Esophagus squamous epithelium (tissue), 5 donors: Measurements from ENCODE around the gene UQCR10. TPM values are rescaled to one million over a fixed set of nuclear protein-coding genes. Genes with fewer than 3 reads are reported as not detected.

Source experiments
- DNase-seq: peaks from one replicate; lab custom pipeline; 2025; lab: John Stamatoyannopoulos, UW
- H3K27ac ChIP-seq, 4 donors: fragments of 200-600 bp; sonication (generic); one replicate each; pipeline ENCODE4 v1.5.1; 2016 to 2019; ENCODE audit warnings: mild to moderate bottlenecking in 1 of 4
- H3K27me3 ChIP-seq, 4 donors: fragments of 200-600 bp; sonication (generic); 1 replicate in 3 of 4; 2 replicates in 1 of 4; pipeline versions ENCODE4 v1.5.1 to v1.6.0; 2017 to 2021; ENCODE audit warnings: antibody characterized with exemption in 1 of 4
- H3K36me3 ChIP-seq, 3 donors: fragments of 200-600 bp; sonication (generic); one replicate each; pipeline ENCODE4 v1.5.1; 2016 to 2019
- H3K4me1 ChIP-seq, 3 donors: fragments of 200-600 bp; sonication (generic); one replicate each; pipeline ENCODE4 v1.5.1; 2017 to 2019
- H3K4me3 ChIP-seq, 4 donors: fragments of 200-600 bp; sonication (generic); 1 replicate in 3 of 4; 2 replicates in 1 of 4; pipeline ENCODE4 v1.5.1; 2016 to 2019; ENCODE audit warnings: mild to moderate bottlenecking in 2 of 4, moderate library complexity in 1 of 4
- H3K9me3 ChIP-seq, 3 donors: fragments of 200-600 bp; sonication (generic); one replicate each; pipeline ENCODE4 v1.5.1; 2016 to 2019
- CTCF ChIP-seq, 6 experiments: fragments of 450-650 bp in 4 of 6; fragments of 200-600 bp in 2 of 6; sonication (generic) in 2 of 6; IDR thresholded peaks; one replicate each; pipeline ENCODE4 v1.5.1; 2016 to 2019; ENCODE audit warnings: antibody characterized with exemption in 6 of 6, mild to moderate bottlenecking in 4 of 6, moderate library complexity in 4 of 6
- POLR2A ChIP-seq, 4 donors: fragments of 450-650 bp; IDR thresholded peaks; one replicate each; pipeline ENCODE4 v1.6.1; 2017; ENCODE audit warnings: antibody characterized with exemption in 4 of 4, mild to moderate bottlenecking in 4 of 4, moderate library complexity in 3 of 4
- WGBS, 2 donors: methylation state at CpG; one replicate each; pipeline ENCODE4 v1.1.5; 2018; 5-methylcytosine and 5-hydroxymethylcytosine counted together
- intact Hi-C: fragments of 100-400 bp; cut with DNase I; formaldehyde crosslinking; loops from one replicate; pipeline ENCODE4 v1.15.0; 2022
- small RNA-seq, 4 donors: library from RNA; depleted of rRNA; stranded (forward); fragments of <200 nt; gene quantifications; one replicate each; pipeline ENCODE3, GENCODE V24; 2016
- total RNA-seq, 4 donors: library from RNA; depleted of rRNA; stranded (reverse); fragments of >200 nt; gene quantifications; one replicate each; pipeline ENCODE4 v1.1.0, GENCODE V29; 2016
- donor health status: DM: yes; HTN: yes; CAD: no.

The UQCR10 gene
- total RNA-seq, 4 donors from 2014 or later, result 50.7 to 94.8 (median 65.0) TPM

- peaks cover 23 to 98% (median 35%) of the 10 kb centered on the region in 3 donors for H3K4me1 ChIP-seq
- no peak overlapping the region for H3K4me3 ChIP-seq
- TF ChIP-seq CTCF (IDR thresholded peaks at IDR 0.05) (no peak), POLR2A (IDR thresholded peaks at IDR 0.05) (no peak)
- no peaks in the 10 kb centered on the region for H3K27me3 ChIP-seq
- no peak for DNase-seq
- peaks cover 5 to 85% (median 19%) of the 10 kb centered on the region in 3 donors for H3K36me3 ChIP-seq
- H3K9me3 ChIP-seq, result no peaks in the 10 kb centered on the region
- peak overlapping the region; percentile 55 to 84 (median 78) for H3K27ac ChIP-seq
- intact Hi-C loops, result no loop called here
- 50 to 60% methylated on average over 1 to 2 of the region's 2 CpGs for WGBS, 2 donors
Observed at GRCh38 chr22:29816980-29817379, 49.8 kb downstream of the UQCR10 start.

- intact Hi-C loops, result no loop called here
- Histone ChIP-seq H3K27ac (peak overlapping the region; percentile 55 to 84 (median 78)), H3K9me3 (no peaks in the 10 kb centered on the region), H3K27me3 (no peaks in the 10 kb centered on the region), H3K4me1 (peaks cover 23 to 94% (median 39%) of the 10 kb centered on the region in 3 donors), H3K36me3 (peaks cover 0 to 85% (median 15%) of the 10 kb centered on the region in 3 donors), H3K4me3 (no peak overlapping the region)
- no peak for DNase-seq
- TF ChIP-seq POLR2A (IDR thresholded peaks at IDR 0.05) (no peak), CTCF (IDR thresholded peaks at IDR 0.05) (no peak)
- 89 to 90% methylated on average over 1 of the region's 1 CpG for WGBS, 2 donors
Observed at GRCh38 chr22:29817724-29818123, 50.6 kb downstream of the UQCR10 start.

- WGBS, 2 donors, result 64 to 90% methylated on average over 2 of the region's 2 CpGs
- peaks cover 20 to 76% (median 39%) of the 10 kb centered on the region in 3 donors for H3K4me1 ChIP-seq
- TF ChIP-seq CTCF (IDR thresholded peaks at IDR 0.05), result no peak
- no peak for TF ChIP-seq POLR2A (IDR thresholded peaks at IDR 0.05)
- no peak for DNase-seq
- H3K4me3 ChIP-seq, result no peak overlapping the region
- H3K9me3 ChIP-seq, result no peaks in the 10 kb centered on the region
- H3K36me3 ChIP-seq, result peaks cover 0 to 85% (median 3%) of the 10 kb centered on the region in 3 donors
- H3K27ac ChIP-seq, result peak overlapping the region in 1 of 4 donors; percentile 84
- H3K27me3 ChIP-seq, result no peaks in the 10 kb centered on the region
- intact Hi-C loops, result no loop called here
Observed at GRCh38 chr22:29819501-29819900, 52.3 kb downstream of the UQCR10 start.

Small RNA genes lying within 50 kb of the gene (small RNA-seq; reads per million reads assigned to genes)
- 0 reads per million in 4 donors for gene RF00019

Other genes with a start within 250 kb of the UQCR10 start
- gene THOC5, start 213.6 kb upstream of the UQCR10 start, total RNA-seq, result 10 to 100 TPM; 17.5 to 32.0 (median 25.6) TPM
- 10 to 100 TPM; 10.5 to 34.9 (median 19.5) TPM for gene NIPSNAP1, start 186.3 kb upstream of the UQCR10 start, total RNA-seq
- gene NF2, start 163.7 kb upstream of the UQCR10 start, total RNA-seq, result 10 to 100 TPM; 25.8 to 45.3 (median 34.1) TPM
- gene CABP7, start 47.4 kb upstream of the UQCR10 start, total RNA-seq, result under 1 TPM in 1 of 4 donors, not detected in 3; 0.13 TPM
- 10 to 100 TPM; 10.1 to 43.8 (median 18.1) TPM for gene ZMAT5, start 362 bp upstream of the UQCR10 start, total RNA-seq
- 10 to 100 TPM; 47.5 to 99.7 (median 57.8) TPM for gene ASCC2, start 70.9 kb downstream of the UQCR10 start, total RNA-seq
- 10 to 100 TPM; 34.9 to 63.1 (median 38.4) TPM for gene MTMR3, start 115.8 kb downstream of the UQCR10 start, total RNA-seq